ENCODE measurements around the gene TWNK. TPM values are rescaled to one million over a fixed set of nuclear protein-coding genes. Genes with fewer than 3 reads are reported as not detected.

TWNK gene
- total and polyA plus RNA-seq, 2 of the 4 experiments (the other 2 are of a cell fraction) = 7.7 to 8.8 TPM

- dilution Hi-C loops (cut with HindIII; ENCODE audit: low sequenced_read_pairs, unreplicated experiment) (no loop called here), intact Hi-C loops (cut with micrococcal nuclease) (no loop called here), in situ Hi-C loops (cut with MboI; ENCODE audit: low sequenced_read_pairs) (no loop called here)
- peak overlapping the region; percentile 80 for H3K4me2 ChIP-seq (ENCODE audit: low read depth, low read length)
- no peak overlapping the region for H3K18ac ChIP-seq (ENCODE audit: low read depth, low read length)
- no peak overlapping the region for H2BK120ac ChIP-seq (ENCODE audit: low read depth, low read length)
- peak overlapping the region; percentile 25; the same call in 1 of the 2 replicates for H3K9ac ChIP-seq (ENCODE audit: low read depth, low read length)
- H3K36me3 ChIP-seq (ENCODE audit: control insufficient read depth, insufficient read depth, low read length) = peaks cover 7% of the 10 kb centered on the region
- no TSS peak for BruUV-seq (replicated peaks)
- H3K79me1 ChIP-seq (ENCODE audit: low read depth in 1 of 2, low read length in 2 of 2) = no peaks in the 10 kb centered on the region
- H2BK15ac ChIP-seq (ENCODE audit: low read depth, low read length) = no peak overlapping the region
- peak overlapping the region; percentile 95 for H2AFZ ChIP-seq (replicated peaks; ENCODE audit: low read length, poor library complexity)
- POLR2A ChIA-PET (ENCODE audit: unreplicated experiment) = no interaction called here
- H2BK20ac ChIP-seq (ENCODE audit: low read depth, low read length) = no peak overlapping the region
- H2AK9ac ChIP-seq (replicated peaks; ENCODE audit: low read depth, low read length, poor library complexity) = peak overlapping the region; percentile 86
- peaks cover 12% of the 10 kb centered on the region; the same call in 1 of the 2 replicates for H3K9me1 ChIP-seq (ENCODE audit: insufficient read depth, low read length)
- TF ChIP-seq CEBPB (IDR thresholded peaks at IDR 0.05; ENCODE audit: low read depth, low read length) (no peak), NFE2L2 (IDR thresholded peaks at IDR 0.05; ENCODE audit: low read depth, low read length) (no peak), RAD21 (IDR thresholded peaks at IDR 0.05; ENCODE audit: low read length) (no peak), CTCF (conservative IDR thresholded peaks at IDR 0.05; ENCODE audit: low read depth, low read length) (no peak), MXI1 (IDR thresholded peaks at IDR 0.05; ENCODE audit: borderline replicate concordance, low read depth, low read length) (no peak)
- TF ChIP-seq, protein P1, sequence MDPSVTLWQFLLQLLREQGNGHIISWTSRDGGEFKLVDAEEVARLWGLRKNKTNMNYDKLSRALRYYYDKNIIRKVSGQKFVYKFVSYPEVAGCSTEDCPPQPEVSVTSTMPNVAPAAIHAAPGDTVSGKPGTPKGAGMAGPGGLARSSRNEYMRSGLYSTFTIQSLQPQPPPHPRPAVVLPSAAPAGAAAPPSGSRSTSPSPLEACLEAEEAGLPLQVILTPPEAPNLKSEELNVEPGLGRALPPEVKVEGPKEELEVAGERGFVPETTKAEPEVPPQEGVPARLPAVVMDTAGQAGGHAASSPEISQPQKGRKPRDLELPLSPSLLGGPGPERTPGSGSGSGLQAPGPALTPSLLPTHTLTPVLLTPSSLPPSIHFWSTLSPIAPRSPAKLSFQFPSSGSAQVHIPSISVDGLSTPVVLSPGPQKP (IDR thresholded peaks at IDR 0.05; ENCODE audit: borderline replicate concordance, low read depth, low read length) = no peak
- H4K91ac ChIP-seq (ENCODE audit: insufficient read depth, low read depth, low read length) = no peak overlapping the region
- H3K27ac ChIP-seq (ENCODE audit: insufficient read depth, low read length) = no peak overlapping the region
- H2AK5ac ChIP-seq (ENCODE audit: low read depth, low read length) = no peak overlapping the region
- 0 out of 2 replicates have a peak overlapping the region, but pooled peaks have one; percentile 5 for H4K5ac ChIP-seq (ENCODE audit: low read depth, low read length)
- H3K4me1 ChIP-seq (ENCODE audit: control insufficient read depth, insufficient read depth, low read length) = peaks cover 6% of the 10 kb centered on the region
- H4K8ac ChIP-seq (ENCODE audit: low read depth in 2 of 2, low read length in 2 of 2) = peak overlapping the region in 1 of 2 experiments; percentile 27; a peak in 1 of 4 replicates
- peak overlapping the region; percentile 41; the same call in 1 of the 2 replicates for H3K23ac ChIP-seq (ENCODE audit: low read depth, low read length)
- no peaks in the 10 kb centered on the region for H3K27me3 ChIP-seq (ENCODE audit: control insufficient read depth, insufficient read depth, low read length)
- DNase-seq (no peak), ATAC-seq (ENCODE audit: low read depth) (no peak)
- WGBS, 2 experiments (ENCODE audit: extremely low coverage in 2 of 2, insufficient read length in 1 of 2) = no CpG with 5 or more reads among the region's 13 CpGs
- CTCF ChIA-PET = no interaction called here
- H4K20me1 ChIP-seq (ENCODE audit: insufficient read depth, low read length) = no peaks in the 10 kb centered on the region
- peak overlapping the region; percentile 63; the same call in 1 of the 2 replicates for H3K4ac ChIP-seq (ENCODE audit: low read depth, low read length)
- H3K14ac ChIP-seq (replicated peaks; ENCODE audit: low read depth, low read length) = no peak overlapping the region
- peak overlapping the region; percentile 76 for H3K4me3 ChIP-seq (ENCODE audit: insufficient read depth, low read depth, low read length)
- H2BK5ac ChIP-seq (ENCODE audit: low read depth, low read length, poor library complexity, severe bottlenecking) = no peak overlapping the region
- no peak overlapping the region for H3K56ac ChIP-seq (ENCODE audit: extremely low read depth, insufficient read depth, low read length)
- H3K9me3 ChIP-seq (ENCODE audit: control insufficient read depth, insufficient read depth, low read length) = no peaks in the 10 kb centered on the region
Measured at GRCh38 chr10:100970076-100970913, 17.0 kb upstream of the TWNK start.
